B cell (primary cell): ENCODE data around the gene ADAMTS14.

Experiments
- EZH2 ChIP-seq: IDR thresholded peaks from 2 replicates; pipeline ENCODE4 v1.6.1; 2012; ENCODE audit warnings: borderline replicate concordance, low read depth, mild to moderate bottlenecking, moderate library complexity, low read length; ENCODE audit not compliant: insufficient read depth, poor library complexity, severe bottlenecking
- TF ChIP-seq, protein P1 (sequence below): fragments of 200-600 bp; IDR thresholded peaks from one replicate; pipeline ENCODE4 v1.8.0; 2022; ENCODE audit warnings: antibody characterized with exemption, mild to moderate bottlenecking

GRCh38 chr10:70773965-70774809 lies 101.9 kb downstream of the ADAMTS14 start:
- TF ChIP-seq, protein P1, sequence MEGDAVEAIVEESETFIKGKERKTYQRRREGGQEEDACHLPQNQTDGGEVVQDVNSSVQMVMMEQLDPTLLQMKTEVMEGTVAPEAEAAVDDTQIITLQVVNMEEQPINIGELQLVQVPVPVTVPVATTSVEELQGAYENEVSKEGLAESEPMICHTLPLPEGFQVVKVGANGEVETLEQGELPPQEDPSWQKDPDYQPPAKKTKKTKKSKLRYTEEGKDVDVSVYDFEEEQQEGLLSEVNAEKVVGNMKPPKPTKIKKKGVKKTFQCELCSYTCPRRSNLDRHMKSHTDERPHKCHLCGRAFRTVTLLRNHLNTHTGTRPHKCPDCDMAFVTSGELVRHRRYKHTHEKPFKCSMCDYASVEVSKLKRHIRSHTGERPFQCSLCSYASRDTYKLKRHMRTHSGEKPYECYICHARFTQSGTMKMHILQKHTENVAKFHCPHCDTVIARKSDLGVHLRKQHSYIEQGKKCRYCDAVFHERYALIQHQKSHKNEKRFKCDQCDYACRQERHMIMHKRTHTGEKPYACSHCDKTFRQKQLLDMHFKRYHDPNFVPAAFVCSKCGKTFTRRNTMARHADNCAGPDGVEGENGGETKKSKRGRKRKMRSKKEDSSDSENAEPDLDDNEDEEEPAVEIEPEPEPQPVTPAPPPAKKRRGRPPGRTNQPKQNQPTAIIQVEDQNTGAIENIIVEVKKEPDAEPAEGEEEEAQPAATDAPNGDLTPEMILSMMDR, result no peak
- no peak for TF ChIP-seq EZH2
